ENCODE measurements around the gene IMP4. TPM values are rescaled to one million over a fixed set of nuclear protein-coding genes. Genes with fewer than 3 reads are reported as not detected.

Gene IMP4
- total and polyA plus RNA-seq, 2 experiments from 2014 or later = 52.4 to 56.4 TPM

DNA sequence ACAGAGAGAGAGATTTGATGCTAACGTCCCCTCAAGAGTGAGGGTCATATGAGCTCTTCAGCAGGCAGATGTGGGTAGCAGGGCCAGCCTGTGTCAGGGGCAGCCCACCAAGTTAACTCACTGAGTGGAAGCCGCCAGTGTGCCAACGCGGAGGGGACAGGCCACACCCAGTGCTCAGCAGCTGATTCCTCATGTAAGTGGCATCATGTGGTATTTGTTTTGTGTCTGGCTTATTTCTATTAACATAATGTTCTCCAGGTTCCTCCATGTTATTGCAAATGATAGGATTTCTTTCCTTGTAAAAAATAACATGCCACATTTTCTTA lies 4.0 kb downstream of the IMP4 start:
- no peaks in the 10 kb centered on the region for H3K9me3 ChIP-seq (ENCODE audit: low read depth)
- peaks cover 7% of the 10 kb centered on the region for H3K4me1 ChIP-seq (ENCODE audit: insufficient read depth)
- H3K9me2 ChIP-seq (replicated peaks; ENCODE audit: insufficient read depth) = no peaks in the 10 kb centered on the region
- WGBS (ENCODE audit: low lambda C conversion rate, missing lambda C conversion rate) = 95% methylated on average over 4 of the region's 4 CpGs
- H2AFZ ChIP-seq = no peak overlapping the region
- no peak for TF ChIP-seq EZH2phosphoT487 (IDR thresholded peaks at IDR 0.05; ENCODE audit: low read depth, severe bottlenecking, unreplicated experiment)
- TF ChIP-seq EZH2 (IDR thresholded peaks at IDR 0.05; ENCODE audit: borderline replicate concordance) = no peak
- TF ChIP-seq, protein P1, sequence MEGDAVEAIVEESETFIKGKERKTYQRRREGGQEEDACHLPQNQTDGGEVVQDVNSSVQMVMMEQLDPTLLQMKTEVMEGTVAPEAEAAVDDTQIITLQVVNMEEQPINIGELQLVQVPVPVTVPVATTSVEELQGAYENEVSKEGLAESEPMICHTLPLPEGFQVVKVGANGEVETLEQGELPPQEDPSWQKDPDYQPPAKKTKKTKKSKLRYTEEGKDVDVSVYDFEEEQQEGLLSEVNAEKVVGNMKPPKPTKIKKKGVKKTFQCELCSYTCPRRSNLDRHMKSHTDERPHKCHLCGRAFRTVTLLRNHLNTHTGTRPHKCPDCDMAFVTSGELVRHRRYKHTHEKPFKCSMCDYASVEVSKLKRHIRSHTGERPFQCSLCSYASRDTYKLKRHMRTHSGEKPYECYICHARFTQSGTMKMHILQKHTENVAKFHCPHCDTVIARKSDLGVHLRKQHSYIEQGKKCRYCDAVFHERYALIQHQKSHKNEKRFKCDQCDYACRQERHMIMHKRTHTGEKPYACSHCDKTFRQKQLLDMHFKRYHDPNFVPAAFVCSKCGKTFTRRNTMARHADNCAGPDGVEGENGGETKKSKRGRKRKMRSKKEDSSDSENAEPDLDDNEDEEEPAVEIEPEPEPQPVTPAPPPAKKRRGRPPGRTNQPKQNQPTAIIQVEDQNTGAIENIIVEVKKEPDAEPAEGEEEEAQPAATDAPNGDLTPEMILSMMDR (IDR thresholded peaks at IDR 0.05; ENCODE audit: poor library complexity) = no peak
- no peaks in the 10 kb centered on the region for H3K27me3 ChIP-seq
- H3K4me2 ChIP-seq = no peak overlapping the region
- peaks cover 15% of the 10 kb centered on the region for H3K79me2 ChIP-seq
- H3K4me3 ChIP-seq = no peak overlapping the region
- DNase-seq (ENCODE audit: low spot score) = no peak
- no peaks in the 10 kb centered on the region for H4K20me1 ChIP-seq (ENCODE audit: insufficient read depth, poor library complexity, severe bottlenecking)
- peaks cover 4% of the 10 kb centered on the region for H3K36me3 ChIP-seq (replicated peaks; ENCODE audit: insufficient read depth, low read depth)
- no peak overlapping the region for H3K27ac ChIP-seq

DNA sequence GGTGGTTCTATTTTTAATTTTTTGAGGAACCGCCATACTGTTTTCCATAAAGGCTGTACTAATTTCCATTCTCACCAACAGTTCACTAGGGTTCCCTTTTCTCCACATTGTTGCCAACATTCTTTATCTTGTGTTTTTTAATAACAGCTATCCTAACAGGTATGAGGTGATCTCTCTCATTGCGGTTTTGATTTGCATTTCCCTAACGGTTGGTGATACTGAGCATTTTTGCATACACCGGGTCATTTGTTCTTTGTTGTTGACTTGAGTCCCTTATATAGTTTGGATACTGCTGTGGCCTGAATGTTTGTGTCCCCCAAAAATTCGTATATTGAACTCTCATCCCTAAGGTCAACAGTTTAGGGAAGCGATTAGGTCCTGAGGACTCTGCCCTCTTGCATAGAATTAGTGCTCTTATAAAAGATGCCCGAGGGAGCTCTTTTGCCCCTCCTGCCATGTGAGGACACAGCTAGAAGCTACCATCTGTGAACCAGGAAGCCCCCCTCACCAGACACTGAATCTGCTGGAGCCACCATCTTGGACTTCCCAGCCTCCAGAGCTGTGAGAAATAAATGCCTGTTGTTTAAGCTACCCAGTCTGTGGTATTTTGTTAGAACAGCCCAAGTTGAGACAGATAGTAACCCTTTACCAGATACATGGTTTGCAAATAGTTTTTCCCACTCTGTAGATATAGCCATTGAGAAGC lies 4.7 kb downstream of the IMP4 start:
- no peak overlapping the region for H3K4me3 ChIP-seq
- H3K27ac ChIP-seq = no peak overlapping the region
- WGBS (ENCODE audit: low lambda C conversion rate, missing lambda C conversion rate) = 98% methylated on average over 7 of the region's 7 CpGs
- no peaks in the 10 kb centered on the region for H3K9me3 ChIP-seq (ENCODE audit: low read depth)
- peaks cover 7% of the 10 kb centered on the region for H3K4me1 ChIP-seq (ENCODE audit: insufficient read depth)
- peaks cover 4% of the 10 kb centered on the region for H3K36me3 ChIP-seq (replicated peaks; ENCODE audit: insufficient read depth, low read depth)
- H4K20me1 ChIP-seq (ENCODE audit: insufficient read depth, poor library complexity, severe bottlenecking) = no peaks in the 10 kb centered on the region
- DNase-seq (ENCODE audit: low spot score) = no peak
- H3K79me2 ChIP-seq = peaks cover 15% of the 10 kb centered on the region
- H2AFZ ChIP-seq = no peak overlapping the region
- no peaks in the 10 kb centered on the region for H3K27me3 ChIP-seq
- H3K4me2 ChIP-seq = no peak overlapping the region
- TF ChIP-seq EZH2 (IDR thresholded peaks at IDR 0.05; ENCODE audit: borderline replicate concordance) = no peak
- TF ChIP-seq EZH2phosphoT487 (IDR thresholded peaks at IDR 0.05; ENCODE audit: low read depth, severe bottlenecking, unreplicated experiment) = no peak
- TF ChIP-seq, protein P1 (IDR thresholded peaks at IDR 0.05; ENCODE audit: poor library complexity) = no peak
- no peaks in the 10 kb centered on the region for H3K9me2 ChIP-seq (replicated peaks; ENCODE audit: insufficient read depth)

DNA sequence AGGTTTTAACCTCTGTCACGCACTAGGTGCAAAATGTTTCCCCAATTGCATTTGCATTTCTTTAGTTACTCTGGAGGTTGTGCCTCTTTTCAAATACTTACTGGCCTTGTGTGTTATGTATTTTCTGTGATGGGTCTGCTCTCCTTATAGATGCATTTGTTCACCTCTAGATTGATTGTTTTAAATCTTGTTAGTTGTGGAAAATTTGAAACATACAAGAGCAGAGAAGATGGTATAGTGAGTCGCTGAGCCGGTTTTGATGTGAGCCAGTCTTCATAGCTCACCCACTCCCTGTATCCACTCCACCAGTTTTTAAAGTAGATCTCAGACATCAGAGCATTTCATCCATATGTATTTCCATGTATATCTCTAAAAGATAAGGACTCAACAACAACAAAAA lies 6.5 kb downstream of the IMP4 start:
- H3K27me3 ChIP-seq = no peaks in the 10 kb centered on the region
- peaks cover 7% of the 10 kb centered on the region for H3K79me2 ChIP-seq
- TF ChIP-seq, protein P1 (IDR thresholded peaks at IDR 0.05; ENCODE audit: poor library complexity) = no peak
- no peak for TF ChIP-seq EZH2 (IDR thresholded peaks at IDR 0.05; ENCODE audit: borderline replicate concordance)
- TF ChIP-seq EZH2phosphoT487 (IDR thresholded peaks at IDR 0.05; ENCODE audit: low read depth, severe bottlenecking, unreplicated experiment) = no peak
- no peaks in the 10 kb centered on the region for H3K9me2 ChIP-seq (replicated peaks; ENCODE audit: insufficient read depth)
- H3K4me1 ChIP-seq (ENCODE audit: insufficient read depth) = no peaks in the 10 kb centered on the region
- DNase-seq (ENCODE audit: low spot score) = no peak
- no peak overlapping the region for H2AFZ ChIP-seq
- H3K4me2 ChIP-seq = no peak overlapping the region
- no peak overlapping the region for H3K4me3 ChIP-seq
- no peaks in the 10 kb centered on the region for H3K9me3 ChIP-seq (ENCODE audit: low read depth)
- H3K36me3 ChIP-seq (replicated peaks; ENCODE audit: insufficient read depth, low read depth) = peaks cover 4% of the 10 kb centered on the region
- H3K27ac ChIP-seq = no peak overlapping the region
- 92% methylated on average over 3 of the region's 3 CpGs for WGBS (ENCODE audit: low lambda C conversion rate, missing lambda C conversion rate)
- no peaks in the 10 kb centered on the region for H4K20me1 ChIP-seq (ENCODE audit: insufficient read depth, poor library complexity, severe bottlenecking)

Measured in hepatocyte (in vitro differentiated cells).